GM19351 (cell line): Measurements from ENCODE around the gene FOXL1.

ENCODE experiments used
- ATAC-seq: cut with Tn5 transposase; IDR thresholded peaks from one replicate; pipeline ENCODE4 v1.9.1; 2021; ENCODE audit warnings: mild to moderate bottlenecking, moderate library complexity; ENCODE audit not compliant: unreplicated experiment

FOXL1 gene

GRCh38 chr16:86547286-86547685 is 31.1 kb upstream of the FOXL1 start:
- ATAC-seq: no peak

GRCh38 chr16:86549076-86549892 is 29.1 kb upstream of the FOXL1 start:
- no peak for ATAC-seq

GRCh38 chr16:86549893-86550190 is 28.5 kb upstream of the FOXL1 start:
- ATAC-seq: no peak

- no peak for ATAC-seq
Measured at GRCh38 chr16:86550281-86550680, 28.1 kb upstream of the FOXL1 start.

GRCh38 chr16:86553356-86553755 is 25.0 kb upstream of the FOXL1 start:
- ATAC-seq: no peak

GRCh38 chr16:86554599-86554916 is 23.8 kb upstream of the FOXL1 start:
- ATAC-seq: peak; percentile 2

GRCh38 chr16:86554917-86555703 is 23.2 kb upstream of the FOXL1 start, which contains the start of gene MTHFSD:
Gene MTHFSD (minus strand): TSS chr16:86555235. CDS start chr16:86555184, 51 bp downstream.
- peak; percentile 91 for ATAC-seq

GRCh38 chr16:86555704-86556075 is 22.7 kb upstream of the FOXL1 start:
- ATAC-seq: no peak

- no peak for ATAC-seq
Measured at GRCh38 chr16:86556576-86556975, 21.8 kb upstream of the FOXL1 start.

- no peak for ATAC-seq
Measured at GRCh38 chr16:86557587-86557986, 20.8 kb upstream of the FOXL1 start.

GRCh38 chr16:86558355-86559193 is 19.8 kb upstream of the FOXL1 start:
- ATAC-seq: no peak

- ATAC-seq: no peak
Measured at GRCh38 chr16:86559802-86560305, 18.5 kb upstream of the FOXL1 start.

GRCh38 chr16:86562356-86562755 is 16.0 kb upstream of the FOXL1 start:
- no peak for ATAC-seq

GRCh38 chr16:86563469-86564345 is 14.6 kb upstream of the FOXL1 start:
- no peak for ATAC-seq

GRCh38 chr16:86565181-86565631 is 13.1 kb upstream of the FOXL1 start:
- no peak for ATAC-seq

- no peak for ATAC-seq
Measured at GRCh38 chr16:86565644-86566511, 12.5 kb upstream of the FOXL1 start.

GRCh38 chr16:86566601-86566965 is 11.8 kb upstream of the FOXL1 start, which contains the start of gene FOXC2:
Gene FOXC2 (plus strand): TSS chr16:86566829. CDS start chr16:86567336, 507 bp downstream.
- no peak for ATAC-seq

- ATAC-seq: no peak
Measured at GRCh38 chr16:86566966-86567700, 11.2 kb upstream of the FOXL1 start.
